ENCODE results near the gene C11orf68. TPM values are rescaled to one million over a fixed set of nuclear protein-coding genes. Genes with fewer than 3 reads are reported as not detected.

The C11orf68 gene
- polyA plus RNA-seq, 1 experiment = 81.9 TPM

- POLR2A ChIA-PET = no interaction called here
- H3K27me3 ChIP-seq (ENCODE audit: control insufficient read depth, insufficient read depth, low read length) = no peaks in the 10 kb centered on the region
- no peak for DNase-seq (ENCODE audit: low read depth)
- no peak overlapping the region for H3K4me3 ChIP-seq (ENCODE audit: low read depth, low read length)
- peaks cover 33% of the 10 kb centered on the region for H3K36me3 ChIP-seq (ENCODE audit: control insufficient read depth, insufficient read depth, low read length)
- TF ChIP-seq CTCF (IDR thresholded peaks at IDR 0.05; ENCODE audit: insufficient read depth, low read depth, low read length) = no peak
- CTCF ChIA-PET = interaction anchor here (1.8 to 6.9 kb wide), 3 partner anchors 10 to 152 kb away, joined by 5 to 70 read pairs (median 68); partner anchors contain the start of gene MUS81
Observed at GRCh38 chr11:65870307-65870658, 48.6 kb downstream of the C11orf68 start.

GRCh38 chr11:65869643-65870306 lies 49.1 kb downstream of the C11orf68 start:
- DNase-seq (ENCODE audit: low read depth) = no peak
- ChIA-PET POLR2A (no interaction called here), CTCF (interaction anchor here (6.5 to 6.9 kb wide), 2 partner anchors 9 to 14 kb away, joined by 68 to 70 read pairs; partner anchors contain the start of gene MUS81)

GRCh38 chr11:65868907-65869306 lies 50.0 kb downstream of the C11orf68 start:
- H3K27me3 ChIP-seq (ENCODE audit: control insufficient read depth, insufficient read depth, low read length) = no peaks in the 10 kb centered on the region

More at GRCh38 chr11:65869643-65870306, 49.1 kb downstream of the C11orf68 start:
- no peak for TF ChIP-seq CTCF (IDR thresholded peaks at IDR 0.05; ENCODE audit: insufficient read depth, low read depth, low read length)
- H3K36me3 ChIP-seq (ENCODE audit: control insufficient read depth, insufficient read depth, low read length) = peaks cover 36% of the 10 kb centered on the region
- no peak overlapping the region for H3K4me3 ChIP-seq (ENCODE audit: low read depth, low read length)
- H3K27me3 ChIP-seq (ENCODE audit: control insufficient read depth, insufficient read depth, low read length) = no peaks in the 10 kb centered on the region

GRCh38 chr11:65868076-65868667 lies 50.7 kb downstream of the C11orf68 start:
- CTCF ChIA-PET = interaction anchor here (1.0 to 6.9 kb wide), 4 partner anchors 8 to 21 kb away, joined by 3 to 70 read pairs (median 36); partner anchors contain the start of genes FIBP and MUS81
- POLR2A ChIA-PET = interaction anchor here (0.6 kb wide), 1 partner anchor 10 kb away, joined by 4 read pairs; the partner anchor contains the start of gene CFL1
- TF ChIP-seq CTCF (IDR thresholded peaks at IDR 0.05; ENCODE audit: insufficient read depth, low read depth, low read length) = no peak
- Histone ChIP-seq H3K4me3 (ENCODE audit: low read depth, low read length) (no peak overlapping the region), H3K36me3 (ENCODE audit: control insufficient read depth, insufficient read depth, low read length) (peaks cover 49% of the 10 kb centered on the region), H3K27me3 (ENCODE audit: control insufficient read depth, insufficient read depth, low read length) (no peaks in the 10 kb centered on the region)
- no peak for DNase-seq (ENCODE audit: low read depth)

More at GRCh38 chr11:65868907-65869306, 50.0 kb downstream of the C11orf68 start:
- Histone ChIP-seq H3K4me3 (ENCODE audit: low read depth, low read length) (no peak overlapping the region), H3K36me3 (ENCODE audit: control insufficient read depth, insufficient read depth, low read length) (peaks cover 43% of the 10 kb centered on the region)
- CTCF ChIA-PET = interaction anchor here (1.0 to 6.9 kb wide), 4 partner anchors 8 to 20 kb away, joined by 3 to 70 read pairs (median 36); partner anchors contain the start of genes FIBP and MUS81
- no peak for TF ChIP-seq CTCF (IDR thresholded peaks at IDR 0.05; ENCODE audit: insufficient read depth, low read depth, low read length)
- POLR2A ChIA-PET = interaction anchor here (0.6 kb wide), 1 partner anchor 11 kb away, joined by 4 read pairs; the partner anchor contains the start of gene CFL1
- DNase-seq (ENCODE audit: low read depth) = no peak
